Transverse colon (tissue), 4 donors: ENCODE data around the gene PYGM.

Source experiments
- POLR2AphosphoS5 ChIP-seq, 3 donors: sonication (generic); formaldehyde crosslinking; IDR thresholded peaks; one replicate each; pipeline ENCODE4 v1.6.1; 2016; ENCODE audit warnings: antibody characterized with exemption in 3 of 3
- TF ChIP-seq, protein P1 (sequence below), 5 experiments: fragments of 200-600 bp in 3 of 5; fragments of 450-650 bp in 2 of 5; sonication (generic) in 3 of 5; IDR thresholded peaks; 1 replicate in 2 of 5; 2 replicates in 3 of 5; pipeline ENCODE4 v1.5.1; 2016 to 2017; ENCODE audit warnings: antibody characterized with exemption in 5 of 5, inconsistent platforms in 3 of 5, mild to moderate bottlenecking in 2 of 5, moderate library complexity in 1 of 5

- TF ChIP-seq, protein P1, sequence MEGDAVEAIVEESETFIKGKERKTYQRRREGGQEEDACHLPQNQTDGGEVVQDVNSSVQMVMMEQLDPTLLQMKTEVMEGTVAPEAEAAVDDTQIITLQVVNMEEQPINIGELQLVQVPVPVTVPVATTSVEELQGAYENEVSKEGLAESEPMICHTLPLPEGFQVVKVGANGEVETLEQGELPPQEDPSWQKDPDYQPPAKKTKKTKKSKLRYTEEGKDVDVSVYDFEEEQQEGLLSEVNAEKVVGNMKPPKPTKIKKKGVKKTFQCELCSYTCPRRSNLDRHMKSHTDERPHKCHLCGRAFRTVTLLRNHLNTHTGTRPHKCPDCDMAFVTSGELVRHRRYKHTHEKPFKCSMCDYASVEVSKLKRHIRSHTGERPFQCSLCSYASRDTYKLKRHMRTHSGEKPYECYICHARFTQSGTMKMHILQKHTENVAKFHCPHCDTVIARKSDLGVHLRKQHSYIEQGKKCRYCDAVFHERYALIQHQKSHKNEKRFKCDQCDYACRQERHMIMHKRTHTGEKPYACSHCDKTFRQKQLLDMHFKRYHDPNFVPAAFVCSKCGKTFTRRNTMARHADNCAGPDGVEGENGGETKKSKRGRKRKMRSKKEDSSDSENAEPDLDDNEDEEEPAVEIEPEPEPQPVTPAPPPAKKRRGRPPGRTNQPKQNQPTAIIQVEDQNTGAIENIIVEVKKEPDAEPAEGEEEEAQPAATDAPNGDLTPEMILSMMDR (IDR thresholded peaks at IDR 0.05) = no peak
- no peak for TF ChIP-seq POLR2AphosphoS5 (IDR thresholded peaks at IDR 0.05)
Observed at GRCh38 chr11:64741375-64742086, 18.2 kb downstream of the PYGM start.
